H9 (cell line): ENCODE measurements around the gene BSPRY. TPM values are rescaled to one million over a fixed set of nuclear protein-coding genes. Genes with fewer than 3 reads are reported as not detected.
"Not testable (repeated sequence)": the region's sequence is repeated elsewhere in the genome, so short reads cannot be mapped to it uniquely, and the experiment has no call there.

Experiments
- DNase-seq: peaks from one replicate; pipeline ENCODE4 v3.0.0-alpha.2; 2017
- H2AFZ ChIP-seq: one replicate; pipeline ENCODE4 v1.6.1; 2013; ENCODE audit warnings: mild to moderate bottlenecking, low read length, control low read depth, moderate library complexity
- H2AK5ac ChIP-seq: 2 replicates; pipeline ENCODE4 v1.6.1; 2013; ENCODE audit warnings: low read length, control low read depth, mixed read lengths; ENCODE audit not compliant: insufficient read length
- H2BK120ac ChIP-seq: one replicate; pipeline ENCODE4 v1.6.1; 2013; ENCODE audit warnings: low read depth, mild to moderate bottlenecking, low read length, control low read depth, inconsistent platforms; ENCODE audit not compliant: poor library complexity, severe bottlenecking
- H2BK12ac ChIP-seq: 2 replicates; pipeline ENCODE4 v1.6.1; 2013; ENCODE audit warnings: low read length, control low read depth, mixed read lengths, low read depth; ENCODE audit not compliant: insufficient read length
- H2BK15ac ChIP-seq: 2 replicates; pipeline ENCODE4 v1.6.1; 2013; ENCODE audit warnings: low read depth, low read length, control low read depth
- H2BK20ac ChIP-seq: one replicate; pipeline ENCODE4 v1.6.1; 2013; ENCODE audit warnings: low read depth, mild to moderate bottlenecking, low read length, control low read depth, inconsistent platforms; ENCODE audit not compliant: poor library complexity, severe bottlenecking
- H2BK5ac ChIP-seq: 2 replicates; pipeline ENCODE4 v1.6.1; 2013; ENCODE audit warnings: low read length, control low read depth, mixed read lengths; ENCODE audit not compliant: insufficient read length
- H3K14ac ChIP-seq: 2 replicates; pipeline ENCODE4 v1.6.1; 2013; ENCODE audit warnings: low read length, control low read depth; ENCODE audit not compliant: insufficient read depth
- H3K18ac ChIP-seq: 2 replicates; pipeline ENCODE4 v1.6.1; 2013; ENCODE audit warnings: low read depth, mild to moderate bottlenecking, mixed read lengths, low read length, control low read depth; ENCODE audit not compliant: insufficient read length
- H3K23ac ChIP-seq: 2 replicates; pipeline ENCODE4 v1.6.1; 2013; ENCODE audit warnings: low read length, control low read depth, mixed read lengths, low read depth; ENCODE audit not compliant: insufficient read length
- H3K23me2 ChIP-seq: 2 replicates; pipeline ENCODE4 v1.6.1; 2013; ENCODE audit warnings: low read depth, mild to moderate bottlenecking, mixed read lengths, low read length, control low read depth; ENCODE audit not compliant: insufficient read length, poor library complexity, severe bottlenecking
- H3K27ac ChIP-seq: 2 replicates; pipeline ENCODE4 v1.5.1; 2013; ENCODE audit warnings: low read length, control low read depth, mixed read lengths, low read depth; ENCODE audit not compliant: insufficient read length
- H3K27me3 ChIP-seq: 2 replicates; pipeline ENCODE4 v1.6.1; 2013; ENCODE audit warnings: low read length, control low read depth, inconsistent platforms; ENCODE audit not compliant: insufficient read depth
- H3K4ac ChIP-seq: 2 replicates; pipeline ENCODE4 v1.6.1; 2013; ENCODE audit warnings: low read depth, mild to moderate bottlenecking, control low read depth, inconsistent platforms, low read length, moderate library complexity
- H3K4me1 ChIP-seq: 2 replicates; pipeline ENCODE4 v1.6.1; 2013; ENCODE audit warnings: low read length, control low read depth, inconsistent platforms; ENCODE audit not compliant: insufficient read depth
- H3K4me2 ChIP-seq: 2 replicates; pipeline ENCODE4 v1.6.1; 2013; ENCODE audit warnings: low read length, control low read depth, mixed read lengths; ENCODE audit not compliant: insufficient read length, insufficient read depth
- H3K56ac ChIP-seq: 2 replicates; pipeline ENCODE4 v1.6.1; 2013; ENCODE audit warnings: low read depth, mild to moderate bottlenecking, mixed read lengths, low read length, control low read depth; ENCODE audit not compliant: insufficient read length
- H3K79me1 ChIP-seq: 2 replicates; pipeline ENCODE4 v1.6.1; 2013; ENCODE audit warnings: low read depth, mild to moderate bottlenecking, moderate library complexity, low read length, control low read depth, inconsistent platforms; ENCODE audit not compliant: insufficient read depth, poor library complexity, severe bottlenecking
- H3K79me2 ChIP-seq: 2 replicates; pipeline ENCODE4 v1.6.1; 2013; ENCODE audit warnings: low read length, control low read depth, inconsistent platforms; ENCODE audit not compliant: insufficient read depth
- H3K9ac ChIP-seq: 2 replicates; pipeline ENCODE4 v1.6.1; 2013; ENCODE audit warnings: low read length, control low read depth, mixed read lengths; ENCODE audit not compliant: insufficient read length; ENCODE audit errors: extremely low read depth
- H3K9me3 ChIP-seq: one replicate; pipeline ENCODE4 v1.6.1; 2013; ENCODE audit warnings: low read depth, low read length, inconsistent platforms; ENCODE audit not compliant: control insufficient read depth
- H3T11ph ChIP-seq: one replicate; pipeline ENCODE4 v1.6.1; 2013; ENCODE audit warnings: mild to moderate bottlenecking, low read length, control low read depth, inconsistent platforms
- H4K20me1 ChIP-seq: one replicate; pipeline ENCODE4 v1.6.1; 2013; ENCODE audit not compliant: control insufficient read depth, insufficient read length, insufficient read depth
- H4K5ac ChIP-seq: 2 replicates; pipeline ENCODE4 v1.6.1; 2013; ENCODE audit warnings: low read depth, mild to moderate bottlenecking, mixed read lengths, low read length, control low read depth; ENCODE audit not compliant: insufficient read length
- H4K8ac ChIP-seq: replicated peaks from 2 replicates; pipeline ENCODE4 v1.6.1; 2013; ENCODE audit warnings: low read length, control low read depth, mixed read lengths, low read depth; ENCODE audit not compliant: insufficient read length
- H4K91ac ChIP-seq: 2 replicates; pipeline ENCODE4 v1.6.1; 2013; ENCODE audit warnings: low read depth, mild to moderate bottlenecking, moderate library complexity, mixed read lengths, low read length, control low read depth; ENCODE audit not compliant: insufficient read length
- H3K27ac Mint-ChIP-seq, 3 experiments: 2 replicates in 2 of 3; 3 replicates in 1 of 3; pipeline ENCODE4 v1.8.0; 2020 to 2021; ENCODE audit warnings: mixed read lengths in 3 of 3, mild to moderate bottlenecking in 1 of 3, moderate library complexity in 1 of 3
- H3K27me3 Mint-ChIP-seq: 2 replicates; pipeline ENCODE4 v1.8.0; 2021; ENCODE audit warnings: low read depth, mild to moderate bottlenecking, moderate library complexity, mixed read lengths
- H3K36me3 Mint-ChIP-seq, 3 experiments: 2 replicates in 2 of 3; 3 replicates in 1 of 3; pipeline ENCODE4 v1.8.0; 2020 to 2021; ENCODE audit warnings: low read depth in 3 of 3, mixed read lengths in 3 of 3; ENCODE audit not compliant: insufficient read depth in 1 of 3
- H3K4me1 Mint-ChIP-seq, 2 experiments: 2 replicates each; pipeline ENCODE4 v1.8.0; 2020; ENCODE audit warnings: mixed read lengths in 2 of 2
- H3K4me3 Mint-ChIP-seq, 2 experiments: 2 replicates in 1 of 2; 3 replicates in 1 of 2; pipeline ENCODE4 v1.8.0; 2020 to 2021; ENCODE audit warnings: mild to moderate bottlenecking in 2 of 2, mixed read lengths in 2 of 2, moderate library complexity in 1 of 2
- H3K9me3 Mint-ChIP-seq, 2 experiments: 2 replicates in 1 of 2; 3 replicates in 1 of 2; pipeline ENCODE4 v1.8.0; 2020; ENCODE audit warnings: mild to moderate bottlenecking in 2 of 2, mixed read lengths in 2 of 2, moderate library complexity in 1 of 2
- WGBS: extraction: QIAGEN DNeasy Blood & Tissue Kit; methylation state at CpG from one replicate; pipeline ENCODE4 v1.1.7; 2013; ENCODE audit warnings: missing lambda C conversion rate, low lambda C conversion rate, mixed read lengths; ENCODE audit not compliant: insufficient read length; ENCODE audit errors: extremely low coverage; 5-methylcytosine and 5-hydroxymethylcytosine counted together
- total RNA-seq: library from RNA; stranded (reverse); gene quantifications from 2 replicates; pipeline ENCODE4 v1.2.1, GENCODE V29; 2021
- TF ChIP-seq, protein P1 (sequence below): fragments of 200-600 bp; sonication (generic); conservative IDR thresholded peaks from 3 replicates; pipeline ENCODE4 v1.8.0; 2021; ENCODE audit warnings: antibody characterized with exemption, mild to moderate bottlenecking

Gene BSPRY
- total RNA-seq, 1 experiment from 2014 or later = 4.5 TPM

- Histone ChIP-seq H3K14ac (no peak overlapping the region), H3K4me2 (no peak overlapping the region), H3K23ac (no peak overlapping the region), H2BK120ac (no peak overlapping the region), H2BK20ac (no peak overlapping the region), H3K79me2 (no peaks in the 10 kb centered on the region), H4K5ac (no peak overlapping the region), H2AK5ac (no peak overlapping the region), H2BK12ac (no peak overlapping the region), H3T11ph (no peak overlapping the region), H3K4me1 (no peaks in the 10 kb centered on the region; the same call in 1 of the 2 replicates), H3K56ac (no peak overlapping the region), H3K18ac (no peak overlapping the region), H3K27ac (no peak overlapping the region), H2AFZ (no peak overlapping the region), H2BK5ac (no peak overlapping the region), H3K9ac (no peak overlapping the region), H4K20me1 (no peaks in the 10 kb centered on the region), H3K79me1 (no peaks in the 10 kb centered on the region), H4K91ac (no peak overlapping the region), H3K27me3 (no peaks in the 10 kb centered on the region), H4K8ac (no peak overlapping the region), H3K4ac (no peak overlapping the region), H3K23me2 (peaks cover 6% of the 10 kb centered on the region), H2BK15ac (no peak overlapping the region), H3K9me3 (no peaks in the 10 kb centered on the region)
- H3K9me3 Mint-ChIP-seq = no peaks in the 10 kb centered on the region
- H3K27me3 Mint-ChIP-seq = no peaks in the 10 kb centered on the region
- TF ChIP-seq, protein P1, sequence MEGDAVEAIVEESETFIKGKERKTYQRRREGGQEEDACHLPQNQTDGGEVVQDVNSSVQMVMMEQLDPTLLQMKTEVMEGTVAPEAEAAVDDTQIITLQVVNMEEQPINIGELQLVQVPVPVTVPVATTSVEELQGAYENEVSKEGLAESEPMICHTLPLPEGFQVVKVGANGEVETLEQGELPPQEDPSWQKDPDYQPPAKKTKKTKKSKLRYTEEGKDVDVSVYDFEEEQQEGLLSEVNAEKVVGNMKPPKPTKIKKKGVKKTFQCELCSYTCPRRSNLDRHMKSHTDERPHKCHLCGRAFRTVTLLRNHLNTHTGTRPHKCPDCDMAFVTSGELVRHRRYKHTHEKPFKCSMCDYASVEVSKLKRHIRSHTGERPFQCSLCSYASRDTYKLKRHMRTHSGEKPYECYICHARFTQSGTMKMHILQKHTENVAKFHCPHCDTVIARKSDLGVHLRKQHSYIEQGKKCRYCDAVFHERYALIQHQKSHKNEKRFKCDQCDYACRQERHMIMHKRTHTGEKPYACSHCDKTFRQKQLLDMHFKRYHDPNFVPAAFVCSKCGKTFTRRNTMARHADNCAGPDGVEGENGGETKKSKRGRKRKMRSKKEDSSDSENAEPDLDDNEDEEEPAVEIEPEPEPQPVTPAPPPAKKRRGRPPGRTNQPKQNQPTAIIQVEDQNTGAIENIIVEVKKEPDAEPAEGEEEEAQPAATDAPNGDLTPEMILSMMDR = no peak
- no CpG with 5 or more reads among the region's 1 CpG for WGBS
- H3K4me3 Mint-ChIP-seq = no peak overlapping the region
- peaks cover 3 to 14% of the 10 kb centered on the region in 2 experiments for H3K4me1 Mint-ChIP-seq
- no peaks in the 10 kb centered on the region for H3K36me3 Mint-ChIP-seq
- no peak for DNase-seq
- no peak overlapping the region for H3K27ac Mint-ChIP-seq
These were observed 31.6 kb downstream of the BSPRY start for GRCh38 chr9:113380869-113381378.

- not testable (repeated sequence) for H3K18ac ChIP-seq, H3K4me1 ChIP-seq, H3K27ac ChIP-seq, H3K56ac ChIP-seq, H4K8ac ChIP-seq, H3K79me1 ChIP-seq, H2BK120ac ChIP-seq, H2AK5ac ChIP-seq, H4K20me1 ChIP-seq, H3K4me2 ChIP-seq, H3K23me2 ChIP-seq, H2BK5ac ChIP-seq, H3K9ac ChIP-seq, H3K4ac ChIP-seq, H3T11ph ChIP-seq, H2BK12ac ChIP-seq, H3K27me3 Mint-ChIP-seq, H3K9me3 ChIP-seq, H4K5ac ChIP-seq, H2AFZ ChIP-seq, H3K27ac Mint-ChIP-seq, H3K23ac ChIP-seq, H3K9me3 Mint-ChIP-seq, H3K14ac ChIP-seq, H3K36me3 Mint-ChIP-seq, H3K27me3 ChIP-seq, H3K79me2 ChIP-seq, H3K4me3 Mint-ChIP-seq, H2BK15ac ChIP-seq, DNase-seq, H2BK20ac ChIP-seq, H4K91ac ChIP-seq
- peaks cover 3 to 14% of the 10 kb centered on the region in 2 experiments for H3K4me1 Mint-ChIP-seq
- WGBS = no CpG with 5 or more reads among the region's 7 CpGs
These were observed 32.1 kb downstream of the BSPRY start for GRCh38 chr9:113381441-113381840.
